ENCODE results near the gene GPR155.
"Not testable (repeated sequence)": the region's sequence is repeated elsewhere in the genome, so short reads cannot be mapped to it uniquely, and the experiment has no call there.

The GPR155 gene

DNA sequence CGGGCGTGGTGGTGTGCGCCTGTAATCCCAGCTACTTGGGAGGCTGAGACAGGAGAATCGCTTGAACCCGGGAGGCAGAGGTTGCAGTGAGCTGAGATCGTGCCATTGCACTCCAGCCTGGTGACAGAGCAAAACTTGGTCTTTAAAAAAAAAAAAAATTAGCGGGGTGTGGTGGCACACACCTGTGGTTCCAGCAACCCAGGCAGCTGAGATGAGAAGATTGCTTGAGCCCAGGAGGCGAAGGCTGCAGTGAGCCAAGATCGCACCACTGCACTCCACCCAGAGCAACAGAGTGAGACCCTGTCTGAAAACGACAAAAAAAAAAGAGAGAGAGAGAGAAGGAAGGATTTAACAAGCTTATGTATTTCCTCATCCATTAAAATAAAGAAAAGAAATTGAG is 2.7 kb upstream of the GPR155 start:
- DNase-seq = not testable (repeated sequence)

- DNase-seq = no peak
Measured at GRCh38 chr2:174487820-174488162, 962 bp upstream of the GPR155 start.

DNA sequence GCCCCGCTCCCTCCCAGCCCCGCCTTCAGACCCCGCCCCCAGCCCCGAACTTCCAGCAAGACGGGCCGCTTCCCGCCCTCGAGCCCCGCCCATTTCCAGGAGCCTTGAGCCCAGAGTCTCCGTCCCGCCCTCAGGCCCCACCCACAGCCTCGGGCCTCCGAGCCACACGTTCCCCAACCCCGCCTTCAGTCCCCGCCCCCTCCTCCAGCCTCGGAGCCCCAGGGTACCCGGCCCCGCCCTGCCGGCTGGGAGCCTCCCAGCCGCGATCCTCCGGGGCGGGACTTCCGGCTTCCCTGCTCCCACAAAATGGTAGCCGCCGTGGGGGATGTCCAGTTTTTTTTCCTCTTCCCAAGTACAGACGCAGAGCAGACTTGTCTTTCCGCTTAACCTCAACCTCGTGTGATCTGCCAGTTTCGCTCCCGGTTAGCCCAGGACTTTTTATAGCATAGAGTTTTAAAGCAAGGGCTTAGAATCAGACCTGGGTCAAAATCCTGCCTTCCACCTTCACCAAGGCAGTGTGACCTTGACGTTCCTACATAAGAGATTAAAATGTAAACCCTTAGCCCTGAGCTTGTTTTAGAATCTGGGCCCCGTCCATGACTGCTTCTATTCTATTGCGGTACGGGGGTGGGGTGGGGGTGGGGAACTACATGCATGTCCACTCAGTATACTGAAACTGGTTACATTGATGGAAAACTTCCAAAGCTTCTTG is 435 bp upstream of the GPR155 start:
- DNase-seq = peak; percentile 99

DNA sequence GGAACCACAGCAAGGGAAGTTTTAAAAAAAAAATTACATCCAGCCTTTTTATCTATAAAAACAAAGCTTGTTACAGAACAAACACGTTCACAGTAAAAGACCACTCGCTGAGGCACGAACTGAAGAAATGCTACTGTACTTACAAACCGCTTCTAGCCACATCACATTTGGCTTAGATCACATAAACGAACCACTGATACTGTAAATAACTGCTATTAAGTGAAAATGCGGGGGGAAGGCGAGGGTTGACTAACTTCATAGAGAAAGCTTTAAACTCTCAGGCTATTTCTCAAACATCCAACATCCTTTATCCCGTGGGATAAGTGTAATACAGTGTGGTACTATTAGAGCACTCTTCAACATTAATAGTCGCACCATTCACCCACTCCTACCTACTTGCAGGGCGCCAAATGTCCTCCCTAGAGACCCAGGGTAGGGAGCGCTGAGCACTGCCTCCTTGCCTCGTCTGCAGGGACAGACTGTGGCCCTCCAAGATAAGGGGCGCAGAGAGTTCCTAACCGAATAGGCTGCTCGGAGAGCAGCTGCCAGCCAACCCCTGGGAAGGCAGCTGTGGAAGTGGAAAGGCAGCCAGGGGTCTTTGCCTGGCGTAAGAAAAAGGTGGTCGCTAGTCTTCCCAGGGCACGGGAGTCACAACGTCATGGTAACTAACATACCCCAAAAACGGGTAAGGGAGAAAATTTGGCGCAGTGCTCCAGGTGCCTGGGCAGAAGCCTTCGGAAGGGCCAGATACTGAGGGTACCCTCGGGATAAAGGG is 854 bp downstream of the GPR155 start:
- peak; percentile 11 to 24 for DNase-seq

GRCh38 chr2:174485045-174485444 is 1.8 kb downstream of the GPR155 start:
- DNase-seq = not testable (repeated sequence)

DNA sequence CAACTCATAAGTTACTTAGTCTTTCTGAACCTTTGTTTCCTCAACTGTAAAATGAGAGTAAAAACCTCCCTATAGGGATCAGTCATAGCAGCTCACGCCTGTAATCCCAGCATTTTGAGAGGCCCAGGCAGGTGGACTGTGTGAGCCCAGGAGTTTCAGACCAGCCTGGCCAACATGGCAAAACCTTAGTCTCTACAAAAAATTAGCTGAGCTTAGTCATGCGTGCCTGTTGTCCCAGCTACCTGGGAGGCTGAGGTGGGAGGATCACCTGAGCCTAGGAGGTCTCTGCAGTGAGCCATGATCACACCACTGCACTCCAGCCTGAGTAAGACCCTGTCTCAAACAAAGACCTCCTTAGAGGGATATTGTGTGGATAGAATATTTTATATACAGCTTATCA is 2.3 kb downstream of the GPR155 start:
- no peak for DNase-seq

DNA sequence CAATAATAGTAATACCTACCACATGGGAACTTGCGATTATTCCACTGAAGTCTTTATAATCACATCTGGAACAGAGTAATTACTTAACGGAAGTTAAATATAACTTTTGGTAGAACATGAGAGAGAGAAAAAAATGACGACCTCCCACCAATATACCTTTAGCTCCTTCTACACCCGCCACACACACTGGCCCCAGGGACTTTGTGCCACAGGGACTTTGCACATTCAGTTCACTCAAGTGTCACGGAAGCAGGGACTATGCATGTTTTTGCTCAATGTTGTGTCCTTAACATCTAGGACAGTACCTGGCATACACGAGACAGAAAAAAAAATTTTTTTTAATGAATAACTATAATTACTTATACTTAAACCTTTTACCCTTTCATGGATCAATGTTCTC is 4.0 kb downstream of the GPR155 start:
- DNase-seq = no peak

GRCh38 chr2:174477759-174478158 is 9.1 kb downstream of the GPR155 start:
- no peak for DNase-seq

DNA sequence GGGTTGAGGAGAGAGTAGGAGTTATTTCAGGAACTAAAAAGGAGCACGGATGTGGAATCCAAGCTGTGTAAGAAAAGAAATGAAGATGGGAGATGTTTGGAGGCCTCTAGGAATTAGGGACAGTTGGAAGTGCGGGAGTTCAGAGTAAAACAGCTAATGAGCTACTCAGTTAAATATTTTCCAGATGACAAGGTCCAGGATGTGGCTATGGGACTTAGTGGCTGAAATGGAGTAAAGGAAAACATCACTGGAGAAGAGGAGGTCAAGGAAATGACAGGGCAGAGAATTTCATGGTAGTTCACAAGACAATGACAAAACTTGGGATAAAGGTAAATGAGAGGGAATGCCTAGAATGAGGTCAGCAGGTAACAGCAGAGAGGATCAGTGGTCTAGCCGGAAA is 13.0 kb downstream of the GPR155 start:
- no peak for DNase-seq

GRCh38 chr2:174465327-174465726 is 21.5 kb downstream of the GPR155 start:
- DNase-seq = no peak

DNA sequence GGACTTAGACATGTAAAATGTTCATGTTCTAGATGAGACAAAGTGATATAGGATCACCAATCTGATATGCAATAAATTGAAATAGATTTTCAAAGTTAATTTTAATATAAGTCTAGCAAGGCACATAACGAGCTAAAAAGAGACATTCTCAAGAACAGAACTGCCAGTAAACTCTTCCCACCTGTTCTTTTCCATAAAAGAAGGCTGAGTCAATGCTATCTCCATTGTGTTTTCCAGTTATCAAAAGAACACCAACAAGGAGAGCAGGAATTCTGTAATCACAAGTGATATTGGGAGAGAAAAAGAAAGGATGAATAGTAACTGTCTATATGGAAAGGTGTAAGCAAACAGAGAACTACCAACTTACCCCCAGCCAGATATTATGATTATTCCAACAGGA is 25.6 kb downstream of the GPR155 start:
- DNase-seq = no peak

DNA sequence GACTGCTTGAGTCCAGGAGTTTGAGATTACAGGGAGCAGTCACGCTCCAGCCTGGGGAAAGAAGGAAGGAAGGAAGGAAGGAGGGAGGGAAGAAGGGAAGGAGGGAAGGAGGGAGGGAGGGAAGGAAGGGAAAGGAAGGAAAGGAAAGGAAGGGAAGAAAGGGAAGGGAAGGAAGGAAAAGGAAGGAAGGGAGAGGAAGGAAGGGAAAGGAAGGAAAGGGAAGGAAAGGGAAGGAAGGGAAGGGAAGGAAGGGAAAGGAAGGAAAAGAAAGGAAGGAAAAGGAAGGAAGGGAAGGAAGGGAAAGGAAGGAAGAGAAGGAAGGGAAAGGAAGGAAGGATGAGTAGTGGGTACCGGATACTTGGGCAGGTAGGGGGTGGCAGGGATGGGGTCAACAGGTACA is 32.3 kb downstream of the GPR155 start:
- DNase-seq = no peak

DNA sequence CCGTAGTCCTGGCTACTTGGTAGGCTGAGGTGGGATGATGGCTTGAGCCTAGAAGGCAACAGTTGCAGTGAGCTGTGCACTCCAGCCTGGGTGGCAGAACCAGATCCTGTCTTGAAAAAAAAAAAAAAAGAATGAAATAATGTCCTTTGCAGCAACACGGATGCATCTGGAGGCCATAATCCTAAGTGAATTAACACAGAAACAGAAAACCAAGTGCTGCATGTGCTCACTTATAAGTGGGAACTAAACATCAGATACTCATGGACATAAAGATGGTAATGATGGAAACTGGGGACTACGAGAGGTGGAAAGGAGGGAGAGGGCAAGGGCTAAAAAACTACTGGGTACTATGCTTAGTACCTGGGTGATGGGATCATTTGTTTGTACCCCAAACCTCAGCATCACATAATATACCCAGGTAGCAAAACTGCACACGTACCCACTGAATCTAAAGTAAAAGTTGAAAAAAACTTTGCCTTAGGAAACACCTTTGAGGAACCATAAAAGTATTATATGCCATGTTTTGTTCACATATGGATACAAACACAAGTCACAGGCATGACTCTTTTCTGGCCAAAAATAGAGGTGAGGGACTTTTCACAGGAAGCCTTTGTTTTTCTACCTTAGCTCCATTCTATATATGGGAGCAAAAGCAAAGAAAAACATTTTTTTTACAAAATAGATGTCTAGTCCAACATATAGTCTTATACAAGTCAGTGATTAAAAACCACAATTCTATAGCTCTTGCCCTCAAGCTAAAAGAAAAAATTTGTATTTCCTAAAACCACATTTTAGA is 36.6 kb downstream of the GPR155 start:
- DNase-seq = no peak

GRCh38 chr2:174449033-174449432 is 37.8 kb downstream of the GPR155 start:
- DNase-seq = no peak

DNA sequence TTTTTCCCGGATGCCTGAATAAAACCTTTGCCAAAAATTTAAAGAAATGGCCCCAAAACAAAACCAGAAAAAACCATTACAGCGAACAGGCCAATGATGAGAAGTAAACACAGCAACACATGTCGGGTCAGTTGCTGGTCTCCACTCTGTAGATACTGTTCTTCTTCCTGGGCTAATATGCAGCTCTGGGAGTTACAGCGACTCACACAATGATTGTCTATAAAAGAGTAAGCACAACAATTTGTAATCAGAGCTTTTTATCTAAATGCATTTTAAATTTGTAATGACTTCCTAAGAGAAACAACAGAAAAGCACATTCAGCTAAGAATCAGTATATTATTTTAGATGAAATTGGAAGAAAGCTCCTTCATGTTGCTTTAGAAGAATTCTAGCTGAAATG is 40.3 kb downstream of the GPR155 start:
- DNase-seq = no peak

- DNase-seq = no peak
Measured at GRCh38 chr2:174445248-174445647, 41.6 kb downstream of the GPR155 start.

DNA sequence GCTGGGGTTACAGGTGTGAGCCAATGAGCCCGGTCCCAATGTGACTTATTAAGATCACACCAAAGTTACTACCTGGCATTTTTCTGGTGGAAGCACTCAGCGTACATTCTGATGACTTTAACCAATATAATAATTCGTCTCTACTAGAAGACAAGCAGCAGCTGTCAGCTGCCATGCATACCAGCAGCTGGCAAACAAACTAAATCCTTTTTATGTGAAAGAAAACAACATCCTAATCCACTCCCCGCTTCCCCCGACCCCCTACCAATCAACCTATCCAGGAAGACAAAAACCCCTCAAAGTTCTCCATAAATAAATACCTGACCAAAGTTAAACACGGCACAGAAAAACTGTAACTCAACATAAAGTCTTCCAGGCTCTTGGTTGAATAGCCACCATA is 42.1 kb downstream of the GPR155 start:
- no peak for DNase-seq

DNA sequence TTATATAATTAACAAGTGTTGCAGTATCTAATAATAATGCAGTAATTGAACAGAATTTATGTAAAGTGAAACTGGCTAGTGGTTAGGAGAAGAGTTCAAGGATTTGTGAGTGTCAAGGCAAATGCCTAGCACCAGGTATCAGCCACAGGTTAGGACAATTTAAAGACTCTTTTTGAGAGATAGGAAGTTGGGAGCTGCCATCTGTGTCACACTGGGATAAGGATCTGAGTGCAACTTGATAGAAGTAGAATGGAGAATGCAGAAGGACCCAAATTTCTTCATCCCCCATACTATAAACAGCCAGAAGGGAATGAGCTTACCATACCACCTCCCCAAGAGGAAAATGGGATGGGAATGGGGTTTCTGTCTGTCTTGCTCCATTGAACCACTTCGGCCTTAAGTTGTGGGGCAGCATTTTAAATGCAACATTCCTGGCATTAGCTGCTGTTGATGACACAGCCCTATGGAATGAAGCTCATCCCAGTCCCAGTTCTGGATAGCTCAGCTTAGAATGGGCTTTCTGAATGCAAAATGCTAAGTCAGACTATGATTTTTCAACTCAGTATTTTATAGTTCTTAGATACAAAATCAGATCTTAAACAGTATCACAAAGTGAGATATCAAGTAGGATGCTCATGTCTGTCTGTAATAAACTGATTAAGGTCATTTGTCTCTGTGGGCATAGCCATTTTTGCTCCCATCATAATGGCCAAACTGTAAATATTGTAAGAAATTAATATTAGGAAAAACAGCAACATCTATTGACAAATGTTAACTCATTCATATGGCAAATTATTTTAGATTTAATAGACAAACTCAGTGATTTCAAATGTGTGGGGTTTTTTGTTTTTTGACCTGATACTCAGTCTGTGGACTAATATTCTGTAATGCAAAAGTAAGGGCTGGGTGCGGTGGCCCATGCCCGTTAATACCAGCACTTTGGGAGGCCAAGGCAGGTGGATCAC is 44.0 kb downstream of the GPR155 start:
- DNase-seq = no peak

- no peak for DNase-seq
Measured at GRCh38 chr2:174439950-174440349, 46.9 kb downstream of the GPR155 start.

DNA sequence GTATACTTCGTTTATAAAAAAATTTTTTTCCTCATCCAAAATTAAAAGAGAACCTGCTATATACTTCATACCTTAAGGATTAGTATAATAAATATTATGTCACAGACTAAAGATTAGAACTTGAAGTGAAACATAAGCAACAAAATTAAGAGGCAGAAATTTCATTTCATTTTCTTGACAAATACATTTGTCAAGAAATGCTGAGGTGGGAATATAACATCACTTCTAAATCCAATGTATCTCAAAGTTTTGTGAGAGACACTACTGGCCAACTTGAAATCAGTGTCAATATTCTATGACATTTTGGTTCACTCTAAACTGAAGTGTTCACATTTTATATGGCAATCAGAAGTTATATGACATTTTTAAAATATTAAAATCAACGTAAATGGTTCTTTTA is 47.5 kb downstream of the GPR155 start:
- no peak for DNase-seq

- DNase-seq = no peak
Measured at GRCh38 chr2:174438146-174438886, 48.5 kb downstream of the GPR155 start.

DNA sequence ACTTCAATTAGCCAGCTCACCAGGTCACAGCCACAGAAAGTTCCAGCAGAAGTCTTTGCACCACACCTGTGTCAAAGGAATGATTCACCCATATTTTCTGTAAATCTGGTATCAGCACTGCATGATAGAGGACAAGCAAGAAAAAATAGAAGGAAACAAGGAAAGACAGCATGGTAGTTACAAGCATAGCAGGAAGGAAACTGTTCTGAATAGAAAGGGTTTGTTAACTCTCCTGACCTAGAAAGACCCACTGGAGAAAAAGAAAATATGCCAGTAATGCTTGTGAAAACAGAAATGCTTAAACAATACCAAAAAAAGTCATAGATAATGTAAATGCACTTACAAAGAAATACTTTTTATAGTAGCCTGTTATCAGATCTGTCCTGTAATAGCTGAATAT is 50.5 kb downstream of the GPR155 start:
- no peak for DNase-seq
